Activated T-cell treated with anti-CD3 and anti-CD28 coated beads, Interleukin-2, amount 50 U/mL, for 24 hours (primary cell): ENCODE measurements around the gene LRMDA.

Source experiments
- DNase-seq: peaks from one replicate; pipeline ENCODE4 v3.0.0-alpha.2; 2020
- H3K27ac Mint-ChIP-seq: 2 replicates; pipeline ENCODE4 v1.8.0; 2020; ENCODE audit warnings: mild to moderate bottlenecking, mixed read lengths
- H3K27me3 Mint-ChIP-seq: 2 replicates; pipeline ENCODE4 v1.8.0; 2020; ENCODE audit warnings: mixed read lengths
- H3K36me3 Mint-ChIP-seq: 2 replicates; pipeline ENCODE4 v1.8.0; 2020; ENCODE audit warnings: low read depth, mixed read lengths
- H3K4me1 Mint-ChIP-seq: 2 replicates; pipeline ENCODE4 v1.8.0; 2020; ENCODE audit warnings: low read depth, mixed read lengths
- H3K4me3 Mint-ChIP-seq: 2 replicates; pipeline ENCODE4 v1.8.0; 2020; ENCODE audit warnings: mild to moderate bottlenecking, moderate library complexity, mixed read lengths
- H3K9me3 Mint-ChIP-seq: 2 replicates; pipeline ENCODE4 v1.8.0; 2020; ENCODE audit warnings: mixed read lengths

Gene LRMDA

GRCh38 chr10:75645704-75646103 lies 214.3 kb downstream of the LRMDA start:
- DNase-seq = no peak
- Mint-ChIP-seq H3K4me3 (no peak overlapping the region), H3K9me3 (no peaks in the 10 kb centered on the region)

GRCh38 chr10:75646218-75646915 lies 214.9 kb downstream of the LRMDA start:
- Mint-ChIP-seq H3K9me3 (no peaks in the 10 kb centered on the region), H3K4me1 (no peaks in the 10 kb centered on the region), H3K4me3 (no peak overlapping the region), H3K27ac (no peak overlapping the region), H3K36me3 (no peaks in the 10 kb centered on the region), H3K27me3 (peaks cover 12% of the 10 kb centered on the region)
- DNase-seq = no peak

More at GRCh38 chr10:75645704-75646103, 214.3 kb downstream of the LRMDA start:
- Mint-ChIP-seq H3K4me1 (no peaks in the 10 kb centered on the region), H3K27ac (no peak overlapping the region), H3K36me3 (no peaks in the 10 kb centered on the region), H3K27me3 (peaks cover 12% of the 10 kb centered on the region)

- H3K4me1 Mint-ChIP-seq = no peaks in the 10 kb centered on the region
- peaks cover 10% of the 10 kb centered on the region for H3K27me3 Mint-ChIP-seq
- no peaks in the 10 kb centered on the region for H3K9me3 Mint-ChIP-seq
- H3K36me3 Mint-ChIP-seq = no peaks in the 10 kb centered on the region
- H3K27ac Mint-ChIP-seq = no peak overlapping the region
- no peak overlapping the region for H3K4me3 Mint-ChIP-seq
- DNase-seq = no peak
These were observed 215.5 kb downstream of the LRMDA start for GRCh38 chr10:75646916-75647315.

GRCh38 chr10:75647675-75648074 lies 216.3 kb downstream of the LRMDA start:
- Mint-ChIP-seq H3K4me3 (no peak overlapping the region), H3K9me3 (no peaks in the 10 kb centered on the region), H3K27ac (no peak overlapping the region), H3K36me3 (no peaks in the 10 kb centered on the region), H3K4me1 (no peaks in the 10 kb centered on the region), H3K27me3 (peaks cover 7% of the 10 kb centered on the region)
- DNase-seq = no peak

GRCh38 chr10:75648351-75648750 lies 216.9 kb downstream of the LRMDA start:
- Mint-ChIP-seq H3K4me1 (no peaks in the 10 kb centered on the region), H3K27me3 (peaks cover 7% of the 10 kb centered on the region), H3K36me3 (no peaks in the 10 kb centered on the region), H3K9me3 (no peaks in the 10 kb centered on the region), H3K27ac (no peak overlapping the region), H3K4me3 (no peak overlapping the region)
- no peak for DNase-seq

GRCh38 chr10:75648854-75649253 lies 217.4 kb downstream of the LRMDA start:
- H3K36me3 Mint-ChIP-seq = no peaks in the 10 kb centered on the region
- H3K27ac Mint-ChIP-seq = no peak overlapping the region
- no peaks in the 10 kb centered on the region for H3K9me3 Mint-ChIP-seq
- H3K27me3 Mint-ChIP-seq = peaks cover 8% of the 10 kb centered on the region
- no peaks in the 10 kb centered on the region for H3K4me1 Mint-ChIP-seq
- no peak overlapping the region for H3K4me3 Mint-ChIP-seq
- no peak for DNase-seq

GRCh38 chr10:75649466-75649865 lies 218.0 kb downstream of the LRMDA start:
- Mint-ChIP-seq H3K27me3 (peaks cover 10% of the 10 kb centered on the region), H3K9me3 (no peaks in the 10 kb centered on the region), H3K27ac (no peak overlapping the region), H3K4me1 (no peaks in the 10 kb centered on the region), H3K4me3 (no peak overlapping the region), H3K36me3 (no peaks in the 10 kb centered on the region)
- no peak for DNase-seq

GRCh38 chr10:75650648-75651047 lies 219.2 kb downstream of the LRMDA start:
- Mint-ChIP-seq H3K27me3 (peaks cover 13% of the 10 kb centered on the region), H3K36me3 (no peaks in the 10 kb centered on the region), H3K27ac (no peak overlapping the region), H3K4me1 (no peaks in the 10 kb centered on the region), H3K4me3 (no peak overlapping the region), H3K9me3 (no peaks in the 10 kb centered on the region)
- no peak for DNase-seq

- no peak for DNase-seq
- Mint-ChIP-seq H3K27me3 (peaks cover 13% of the 10 kb centered on the region), H3K27ac (no peak overlapping the region), H3K4me1 (no peaks in the 10 kb centered on the region), H3K9me3 (no peaks in the 10 kb centered on the region), H3K4me3 (no peak overlapping the region), H3K36me3 (no peaks in the 10 kb centered on the region)
These were observed 220.0 kb downstream of the LRMDA start for GRCh38 chr10:75651417-75651816.

GRCh38 chr10:75652146-75652740 lies 220.8 kb downstream of the LRMDA start:
- Mint-ChIP-seq H3K27ac (no peak overlapping the region), H3K27me3 (peaks cover 15% of the 10 kb centered on the region), H3K36me3 (no peaks in the 10 kb centered on the region)

GRCh38 chr10:75653761-75654160 lies 222.3 kb downstream of the LRMDA start:
- no peak for DNase-seq
- Mint-ChIP-seq H3K4me3 (no peak overlapping the region), H3K27me3 (peaks cover 22% of the 10 kb centered on the region), H3K9me3 (no peaks in the 10 kb centered on the region), H3K4me1 (no peaks in the 10 kb centered on the region), H3K27ac (no peak overlapping the region), H3K36me3 (no peaks in the 10 kb centered on the region)

More at GRCh38 chr10:75652146-75652740, 220.8 kb downstream of the LRMDA start:
- no peak for DNase-seq
- no peaks in the 10 kb centered on the region for H3K9me3 Mint-ChIP-seq
- H3K4me3 Mint-ChIP-seq = no peak overlapping the region
- no peaks in the 10 kb centered on the region for H3K4me1 Mint-ChIP-seq

GRCh38 chr10:75654171-75654771 lies 222.8 kb downstream of the LRMDA start:
- Mint-ChIP-seq H3K36me3 (no peaks in the 10 kb centered on the region), H3K27ac (no peak overlapping the region), H3K27me3 (peaks cover 19% of the 10 kb centered on the region), H3K4me1 (no peaks in the 10 kb centered on the region), H3K4me3 (no peak overlapping the region), H3K9me3 (no peaks in the 10 kb centered on the region)
- DNase-seq = no peak

GRCh38 chr10:75654772-75655171 lies 223.3 kb downstream of the LRMDA start:
- H3K9me3 Mint-ChIP-seq = no peaks in the 10 kb centered on the region
- no peaks in the 10 kb centered on the region for H3K4me1 Mint-ChIP-seq
- H3K27ac Mint-ChIP-seq = no peak overlapping the region
- H3K4me3 Mint-ChIP-seq = no peak overlapping the region
- DNase-seq = no peak
- peaks cover 18% of the 10 kb centered on the region for H3K27me3 Mint-ChIP-seq
- H3K36me3 Mint-ChIP-seq = no peaks in the 10 kb centered on the region

- DNase-seq = no peak
- H3K4me1 Mint-ChIP-seq = no peaks in the 10 kb centered on the region
- H3K9me3 Mint-ChIP-seq = no peaks in the 10 kb centered on the region
- H3K36me3 Mint-ChIP-seq = no peaks in the 10 kb centered on the region
- no peak overlapping the region for H3K27ac Mint-ChIP-seq
- peaks cover 18% of the 10 kb centered on the region for H3K27me3 Mint-ChIP-seq
- no peak overlapping the region for H3K4me3 Mint-ChIP-seq
These were observed 224.5 kb downstream of the LRMDA start for GRCh38 chr10:75655791-75656451.

- H3K4me1 Mint-ChIP-seq = no peaks in the 10 kb centered on the region
- no peak overlapping the region for H3K4me3 Mint-ChIP-seq
- DNase-seq = no peak
- peaks cover 18% of the 10 kb centered on the region for H3K27me3 Mint-ChIP-seq
- no peaks in the 10 kb centered on the region for H3K36me3 Mint-ChIP-seq
- no peaks in the 10 kb centered on the region for H3K9me3 Mint-ChIP-seq
- H3K27ac Mint-ChIP-seq = no peak overlapping the region
These were observed 225.9 kb downstream of the LRMDA start for GRCh38 chr10:75657351-75657750.
